ENCODE data around the gene MST1. TPM values are rescaled to one million over a fixed set of nuclear protein-coding genes. Genes with fewer than 3 reads are reported as not detected.

Gene MST1
- total RNA-seq, 2 experiments from 2014 or later: 12.5 to 24.2 TPM

DNA sequence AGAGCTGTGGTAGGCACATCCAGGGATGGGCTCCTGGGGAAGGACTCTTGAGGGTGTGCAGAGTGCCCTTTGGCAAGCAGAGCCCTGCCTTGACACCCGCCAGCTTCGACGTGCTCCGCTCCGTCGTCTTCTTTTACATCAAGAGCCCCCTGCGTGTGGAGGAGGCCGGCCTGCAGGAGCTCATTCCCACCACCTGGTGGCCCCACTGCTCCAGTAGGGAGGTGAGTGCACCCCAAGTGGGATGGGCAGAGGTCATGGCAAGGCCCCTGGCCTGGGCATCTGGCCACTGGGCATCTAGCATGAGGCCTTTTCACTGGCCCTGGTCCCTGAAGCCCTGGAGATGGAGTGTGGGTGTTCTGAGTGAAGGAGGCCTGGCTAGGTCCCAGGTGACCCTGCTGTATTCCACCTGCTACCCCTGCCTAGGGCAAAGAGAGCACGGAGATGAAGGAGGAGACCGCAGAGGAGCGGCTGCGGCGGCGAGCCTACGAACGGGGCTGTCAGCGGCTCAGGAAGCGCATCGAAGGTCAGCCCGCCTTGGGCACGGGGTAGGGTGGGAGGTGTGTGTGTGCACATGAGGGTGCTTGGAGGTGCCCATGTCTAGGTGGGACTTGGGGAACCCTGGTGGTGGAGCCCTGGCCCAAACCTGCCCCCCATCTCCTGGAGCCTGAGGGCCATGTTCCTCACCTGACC lies 12.3 kb upstream of the MST1 start:
- Histone ChIP-seq H3K4me1 (ENCODE audit: insufficient read depth, low read length, poor library complexity, severe bottlenecking) (no peaks in the 10 kb centered on the region), H3K9me2 (ENCODE audit: insufficient read depth, low read length) (no peaks in the 10 kb centered on the region), H3K36me3 (ENCODE audit: insufficient read depth, low read length) (peaks cover 11% of the 10 kb centered on the region; the same call in 1 of the 2 replicates), H3K79me2 (ENCODE audit: insufficient read depth, low read depth, low read length) (no peaks in the 10 kb centered on the region), H3K4me3 (ENCODE audit: low read depth, low read length, poor library complexity, severe bottlenecking) (no peak overlapping the region), H3K27ac (ENCODE audit: low read depth, low read length, poor library complexity, severe bottlenecking) (no peak overlapping the region), H3K9me3 (ENCODE audit: low read length) (no peaks in the 10 kb centered on the region), H4K20me1 (ENCODE audit: insufficient read depth, low read length) (no peaks in the 10 kb centered on the region), H3K4me2 (ENCODE audit: low read length) (no peak overlapping the region), H2AFZ (ENCODE audit: low read length) (no peak overlapping the region)
- TF ChIP-seq CTCF (conservative IDR thresholded peaks at IDR 0.05; ENCODE audit: low read length): peak; percentile 68
- TF ChIP-seq EZH2phosphoT487 (IDR thresholded peaks at IDR 0.05; ENCODE audit: borderline replicate concordance, low read depth, low read length): no peak
- intact Hi-C loops (cut with micrococcal nuclease; ENCODE audit: unreplicated experiment): loop anchor here (5.0 kb wide), 1 partner anchor 206 kb away; no protein-coding TSS in a partner anchor
- peak; percentile 27 for DNase-seq (ENCODE audit: low spot score)
- BruUV-seq (replicated peaks): no TSS peak
- ChIA-PET CTCF (ENCODE audit: unreplicated experiment) (no interaction called here), POLR2A (interaction anchor here (0.6 kb wide), 2 partner anchors 10 to 186 kb away, joined by 3 read pairs; no protein-coding TSS in a partner anchor)

DNA sequence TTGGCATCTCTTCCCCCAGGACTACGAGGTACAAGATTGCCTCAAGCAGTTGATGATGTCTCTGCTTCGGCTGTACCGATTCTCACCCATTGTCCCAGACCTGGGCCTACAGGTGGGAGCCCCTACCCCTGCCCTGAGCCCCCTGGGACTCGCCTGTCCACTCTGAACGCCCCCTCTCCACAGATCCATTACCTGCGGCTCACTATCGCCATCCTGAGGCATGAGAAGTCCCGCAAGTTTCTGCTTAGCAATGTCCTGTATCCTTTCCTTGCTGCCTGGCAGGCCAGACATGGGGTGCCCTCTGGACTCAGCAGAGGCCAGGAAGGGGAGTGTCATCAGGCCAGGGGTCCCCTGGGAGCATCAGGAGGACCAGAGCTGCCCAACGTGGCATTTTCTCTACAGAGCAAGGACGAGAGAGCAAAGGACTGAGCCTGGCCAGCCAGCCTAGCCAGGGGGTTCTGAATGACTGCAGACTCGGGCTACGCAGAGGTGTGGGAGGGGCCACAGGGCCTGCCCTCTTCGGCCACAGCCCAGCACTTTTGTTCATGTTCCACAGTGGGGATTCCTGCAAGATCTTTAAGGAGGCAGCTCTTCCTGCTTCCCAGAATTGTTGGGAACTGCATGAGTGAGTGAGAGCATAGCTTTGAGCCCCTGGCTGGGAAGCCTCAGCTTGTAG lies 11.3 kb upstream of the MST1 start:
- TF ChIP-seq CTCF (conservative IDR thresholded peaks at IDR 0.05; ENCODE audit: low read length) (peak; percentile 51; the same call in 1 of the 2 replicates), EZH2phosphoT487 (IDR thresholded peaks at IDR 0.05; ENCODE audit: borderline replicate concordance, low read depth, low read length) (no peak)
- H4K20me1 ChIP-seq (ENCODE audit: insufficient read depth, low read length): no peaks in the 10 kb centered on the region
- H3K79me2 ChIP-seq (ENCODE audit: insufficient read depth, low read depth, low read length): no peaks in the 10 kb centered on the region
- no peak overlapping the region for H3K27ac ChIP-seq (ENCODE audit: low read depth, low read length, poor library complexity, severe bottlenecking)
- POLR2A ChIA-PET: no interaction called here
- H3K36me3 ChIP-seq (ENCODE audit: insufficient read depth, low read length): peaks cover 8% of the 10 kb centered on the region; the same call in 1 of the 2 replicates
- no peaks in the 10 kb centered on the region for H3K4me1 ChIP-seq (ENCODE audit: insufficient read depth, low read length, poor library complexity, severe bottlenecking)
- no peaks in the 10 kb centered on the region for H3K9me2 ChIP-seq (ENCODE audit: insufficient read depth, low read length)
- no peaks in the 10 kb centered on the region for H3K9me3 ChIP-seq (ENCODE audit: low read length)
- intact Hi-C loops (cut with micrococcal nuclease; ENCODE audit: unreplicated experiment): loop anchor here (5.0 kb wide), 1 partner anchor 207 kb away; no protein-coding TSS in a partner anchor
- DNase-seq (ENCODE audit: low spot score): no peak
- CTCF ChIA-PET (ENCODE audit: unreplicated experiment): no interaction called here
- H2AFZ ChIP-seq (ENCODE audit: low read length): no peak overlapping the region
- H3K4me3 ChIP-seq (ENCODE audit: low read depth, low read length, poor library complexity, severe bottlenecking): no peak overlapping the region
- no TSS peak for BruUV-seq (replicated peaks)
- H3K4me2 ChIP-seq (ENCODE audit: low read length): no peak overlapping the region

- no peaks in the 10 kb centered on the region for H3K9me2 ChIP-seq (ENCODE audit: insufficient read depth, low read length)
- H3K79me2 ChIP-seq (ENCODE audit: insufficient read depth, low read depth, low read length): no peaks in the 10 kb centered on the region
- no peaks in the 10 kb centered on the region for H3K9me3 ChIP-seq (ENCODE audit: low read length)
- DNase-seq (ENCODE audit: low spot score): no peak
- H4K20me1 ChIP-seq (ENCODE audit: insufficient read depth, low read length): no peaks in the 10 kb centered on the region
- BruUV-seq (replicated peaks): no TSS peak
- H3K4me2 ChIP-seq (ENCODE audit: low read length): no peak overlapping the region
- H2AFZ ChIP-seq (ENCODE audit: low read length): no peak overlapping the region
- CTCF ChIA-PET (ENCODE audit: unreplicated experiment): no interaction called here
- H3K27ac ChIP-seq (ENCODE audit: low read depth, low read length, poor library complexity, severe bottlenecking): no peak overlapping the region
- H3K36me3 ChIP-seq (ENCODE audit: insufficient read depth, low read length): peaks cover 7% of the 10 kb centered on the region; the same call in 1 of the 2 replicates
- intact Hi-C loops (cut with micrococcal nuclease; ENCODE audit: unreplicated experiment): loop anchor here (5.0 kb wide), 1 partner anchor 207 kb away; no protein-coding TSS in a partner anchor
- POLR2A ChIA-PET: no interaction called here
- TF ChIP-seq CTCF (conservative IDR thresholded peaks at IDR 0.05; ENCODE audit: low read length) (no peak), EZH2phosphoT487 (IDR thresholded peaks at IDR 0.05; ENCODE audit: borderline replicate concordance, low read depth, low read length) (no peak)
- no peak overlapping the region for H3K4me3 ChIP-seq (ENCODE audit: low read depth, low read length, poor library complexity, severe bottlenecking)
- H3K4me1 ChIP-seq (ENCODE audit: insufficient read depth, low read length, poor library complexity, severe bottlenecking): no peaks in the 10 kb centered on the region
These were observed 10.7 kb upstream of the MST1 start for GRCh38 chr3:49700014-49700413.

Data from OCI-LY7 (cell line).